Measurements from ENCODE around the gene ARHGAP25. TPM values are rescaled to one million over a fixed set of nuclear protein-coding genes. Genes with fewer than 3 reads are reported as not detected.

ARHGAP25 gene
- total and polyA plus RNA-seq, 10 of the 15 experiments (the other 5 are each of a cell fraction or from before 2014, with no cell fraction given) = 0.15 to 1.0 (median 0.46) TPM

DNA sequence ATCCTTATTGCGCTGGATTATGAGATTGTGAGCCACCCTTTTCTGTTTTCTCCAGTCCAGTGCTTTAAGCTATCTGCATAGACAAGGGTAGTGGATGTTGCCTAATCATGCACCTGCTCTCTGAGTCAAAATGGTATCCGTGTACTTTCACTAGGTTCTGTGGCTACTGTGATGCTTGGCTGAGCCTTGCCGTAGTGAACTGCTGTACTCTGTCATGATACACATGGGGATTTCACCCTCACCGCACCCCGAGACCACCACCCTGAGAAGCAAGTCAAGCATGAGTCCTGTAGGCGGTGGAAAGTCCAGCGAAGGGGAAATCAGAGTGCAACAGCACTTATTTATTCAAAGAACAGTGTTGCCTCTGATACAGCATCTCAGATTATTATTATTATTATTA is 55.0 kb downstream of the ARHGAP25 start (continued):
- TF ChIP-seq EP300 (IDR thresholded peaks at IDR 0.05; ENCODE audit: borderline replicate concordance in 1 of 2, control insufficient read depth in 1 of 2, low read depth in 2 of 2, low read length in 2 of 2) = peak; percentile 36 to 51; a peak in 2 of 4 replicates
- no peak for TF ChIP-seq SUZ12 (IDR thresholded peaks at IDR 0.05; ENCODE audit: unreplicated experiment)
- TF ChIP-seq, protein P1, sequence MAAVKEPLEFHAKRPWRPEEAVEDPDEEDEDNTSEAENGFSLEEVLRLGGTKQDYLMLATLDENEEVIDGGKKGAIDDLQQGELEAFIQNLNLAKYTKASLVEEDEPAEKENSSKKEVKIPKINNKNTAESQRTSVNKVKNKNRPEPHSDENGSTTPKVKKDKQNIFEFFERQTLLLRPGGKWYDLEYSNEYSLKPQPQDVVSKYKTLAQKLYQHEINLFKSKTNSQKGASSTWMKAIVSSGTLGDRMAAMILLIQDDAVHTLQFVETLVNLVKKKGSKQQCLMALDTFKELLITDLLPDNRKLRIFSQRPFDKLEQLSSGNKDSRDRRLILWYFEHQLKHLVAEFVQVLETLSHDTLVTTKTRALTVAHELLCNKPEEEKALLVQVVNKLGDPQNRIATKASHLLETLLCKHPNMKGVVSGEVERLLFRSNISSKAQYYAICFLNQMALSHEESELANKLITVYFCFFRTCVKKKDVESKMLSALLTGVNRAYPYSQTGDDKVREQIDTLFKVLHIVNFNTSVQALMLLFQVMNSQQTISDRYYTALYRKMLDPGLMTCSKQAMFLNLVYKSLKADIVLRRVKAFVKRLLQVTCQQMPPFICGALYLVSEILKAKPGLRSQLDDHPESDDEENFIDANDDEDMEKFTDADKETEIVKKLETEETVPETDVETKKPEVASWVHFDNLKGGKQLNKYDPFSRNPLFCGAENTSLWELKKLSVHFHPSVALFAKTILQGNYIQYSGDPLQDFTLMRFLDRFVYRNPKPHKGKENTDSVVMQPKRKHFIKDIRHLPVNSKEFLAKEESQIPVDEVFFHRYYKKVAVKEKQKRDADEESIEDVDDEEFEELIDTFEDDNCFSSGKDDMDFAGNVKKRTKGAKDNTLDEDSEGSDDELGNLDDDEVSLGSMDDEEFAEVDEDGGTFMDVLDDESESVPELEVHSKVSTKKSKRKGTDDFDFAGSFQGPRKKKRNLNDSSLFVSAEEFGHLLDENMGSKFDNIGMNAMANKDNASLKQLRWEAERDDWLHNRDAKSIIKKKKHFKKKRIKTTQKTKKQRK (IDR thresholded peaks at IDR 0.05; ENCODE audit: low read depth, low read length) = no peak
- no peak for TF ChIP-seq KLF5 (IDR thresholded peaks at IDR 0.05; ENCODE audit: partially characterized antibody)
- no peak; the same call in 1 of the 2 replicates for TF ChIP-seq BACH1 (IDR thresholded peaks at IDR 0.05; ENCODE audit: borderline replicate concordance)
- TF ChIP-seq HCFC1 (IDR thresholded peaks at IDR 0.05; ENCODE audit: low read length) = no peak
- peak; percentile 87; the same call in 1 of the 2 replicates for TF ChIP-seq STAT3 (IDR thresholded peaks at IDR 0.05; ENCODE audit: low read depth, low read length)
- TF ChIP-seq, protein P2, sequence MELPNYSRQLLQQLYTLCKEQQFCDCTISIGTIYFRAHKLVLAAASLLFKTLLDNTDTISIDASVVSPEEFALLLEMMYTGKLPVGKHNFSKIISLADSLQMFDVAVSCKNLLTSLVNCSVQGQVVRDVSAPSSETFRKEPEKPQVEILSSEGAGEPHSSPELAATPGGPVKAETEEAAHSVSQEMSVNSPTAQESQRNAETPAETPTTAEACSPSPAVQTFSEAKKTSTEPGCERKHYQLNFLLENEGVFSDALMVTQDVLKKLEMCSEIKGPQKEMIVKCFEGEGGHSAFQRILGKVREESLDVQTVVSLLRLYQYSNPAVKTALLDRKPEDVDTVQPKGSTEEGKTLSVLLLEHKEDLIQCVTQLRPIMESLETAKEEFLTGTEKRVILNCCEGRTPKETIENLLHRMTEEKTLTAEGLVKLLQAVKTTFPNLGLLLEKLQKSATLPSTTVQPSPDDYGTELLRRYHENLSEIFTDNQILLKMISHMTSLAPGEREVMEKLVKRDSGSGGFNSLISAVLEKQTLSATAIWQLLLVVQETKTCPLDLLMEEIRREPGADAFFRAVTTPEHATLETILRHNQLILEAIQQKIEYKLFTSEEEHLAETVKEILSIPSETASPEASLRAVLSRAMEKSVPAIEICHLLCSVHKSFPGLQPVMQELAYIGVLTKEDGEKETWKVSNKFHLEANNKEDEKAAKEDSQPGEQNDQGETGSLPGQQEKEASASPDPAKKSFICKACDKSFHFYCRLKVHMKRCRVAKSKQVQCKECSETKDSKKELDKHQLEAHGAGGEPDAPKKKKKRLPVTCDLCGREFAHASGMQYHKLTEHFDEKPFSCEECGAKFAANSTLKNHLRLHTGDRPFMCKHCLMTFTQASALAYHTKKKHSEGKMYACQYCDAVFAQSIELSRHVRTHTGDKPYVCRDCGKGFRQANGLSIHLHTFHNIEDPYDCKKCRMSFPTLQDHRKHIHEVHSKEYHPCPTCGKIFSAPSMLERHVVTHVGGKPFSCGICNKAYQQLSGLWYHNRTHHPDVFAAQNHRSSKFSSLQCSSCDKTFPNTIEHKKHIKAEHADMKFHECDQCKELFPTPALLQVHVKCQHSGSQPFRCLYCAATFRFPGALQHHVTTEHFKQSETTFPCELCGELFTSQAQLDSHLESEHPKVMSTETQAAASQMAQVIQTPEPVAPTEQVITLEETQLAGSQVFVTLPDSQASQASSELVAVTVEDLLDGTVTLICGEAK (IDR thresholded peaks at IDR 0.05; ENCODE audit: borderline replicate concordance) = no peak
- no peak for TF ChIP-seq MYB (IDR thresholded peaks at IDR 0.05; ENCODE audit: borderline replicate concordance, low read depth, low read length)
- TF ChIP-seq CBX5 (IDR thresholded peaks at IDR 0.05; ENCODE audit: low read depth) = peak; percentile 95
- TF ChIP-seq GATAD2B (conservative IDR thresholded peaks at IDR 0.05; ENCODE audit: low read depth) = 0 out of 2 replicates have a peak, but pooled peaks have one; percentile 48
- TF ChIP-seq JUNB (IDR thresholded peaks at IDR 0.05) = peak; percentile 98
- TF ChIP-seq EED (IDR thresholded peaks at IDR 0.05; ENCODE audit: low read depth) = peak; percentile 97
- no peak for TF ChIP-seq FOXK2 (IDR thresholded peaks at IDR 0.05)
- TF ChIP-seq, protein P3, sequence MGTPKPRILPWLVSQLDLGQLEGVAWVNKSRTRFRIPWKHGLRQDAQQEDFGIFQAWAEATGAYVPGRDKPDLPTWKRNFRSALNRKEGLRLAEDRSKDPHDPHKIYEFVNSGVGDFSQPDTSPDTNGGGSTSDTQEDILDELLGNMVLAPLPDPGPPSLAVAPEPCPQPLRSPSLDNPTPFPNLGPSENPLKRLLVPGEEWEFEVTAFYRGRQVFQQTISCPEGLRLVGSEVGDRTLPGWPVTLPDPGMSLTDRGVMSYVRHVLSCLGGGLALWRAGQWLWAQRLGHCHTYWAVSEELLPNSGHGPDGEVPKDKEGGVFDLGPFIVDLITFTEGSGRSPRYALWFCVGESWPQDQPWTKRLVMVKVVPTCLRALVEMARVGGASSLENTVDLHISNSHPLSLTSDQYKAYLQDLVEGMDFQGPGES (IDR thresholded peaks at IDR 0.05) = no peak
- TF ChIP-seq CEBPB (IDR thresholded peaks at IDR 0.05; ENCODE audit: borderline replicate concordance in 1 of 2, low read depth in 2 of 2, low read length in 2 of 2) = peak; percentile 93 to 100
- no peak for TF ChIP-seq ZNF622 (IDR thresholded peaks at IDR 0.05)
- TF ChIP-seq TCF3 (IDR thresholded peaks at IDR 0.05; ENCODE audit: borderline replicate concordance, insufficient read depth, low read depth, low read length) = peak; percentile 100
- TF ChIP-seq, protein P4, sequence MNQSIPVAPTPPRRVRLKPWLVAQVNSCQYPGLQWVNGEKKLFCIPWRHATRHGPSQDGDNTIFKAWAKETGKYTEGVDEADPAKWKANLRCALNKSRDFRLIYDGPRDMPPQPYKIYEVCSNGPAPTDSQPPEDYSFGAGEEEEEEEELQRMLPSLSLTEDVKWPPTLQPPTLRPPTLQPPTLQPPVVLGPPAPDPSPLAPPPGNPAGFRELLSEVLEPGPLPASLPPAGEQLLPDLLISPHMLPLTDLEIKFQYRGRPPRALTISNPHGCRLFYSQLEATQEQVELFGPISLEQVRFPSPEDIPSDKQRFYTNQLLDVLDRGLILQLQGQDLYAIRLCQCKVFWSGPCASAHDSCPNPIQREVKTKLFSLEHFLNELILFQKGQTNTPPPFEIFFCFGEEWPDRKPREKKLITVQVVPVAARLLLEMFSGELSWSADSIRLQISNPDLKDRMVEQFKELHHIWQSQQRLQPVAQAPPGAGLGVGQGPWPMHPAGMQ (IDR thresholded peaks at IDR 0.05; ENCODE audit: borderline replicate concordance) = no peak
- peak; percentile 100 for TF ChIP-seq ZBED1 (IDR thresholded peaks at IDR 0.05; ENCODE audit: borderline replicate concordance)
- TF ChIP-seq SPI1 (IDR thresholded peaks at IDR 0.05; ENCODE audit: borderline replicate concordance, insufficient read depth, low read depth, low read length) = no peak

Measured in GM12878 (cell line).